Smooth muscle cell (in vitro differentiated cells): ENCODE measurements around the gene HSFX2. TPM values are rescaled to one million over a fixed set of nuclear protein-coding genes. Genes with fewer than 3 reads are reported as not detected.

Experiments
- DNase-seq: peaks from one replicate; lab custom pipeline; 2025; ENCODE audit not compliant: unreplicated experiment; lab: John Stamatoyannopoulos, UW
- H2AFZ ChIP-seq: fragments of 200-600 bp; sonication (generic); 2 replicates; pipeline ENCODE4 v1.6.0; 2016; ENCODE audit warnings: antibody characterized with exemption, low read depth, mild to moderate bottlenecking
- H3F3A ChIP-seq: fragments of 200-600 bp; sonication (generic); 2 replicates; pipeline ENCODE4 v1.6.0; 2017; ENCODE audit warnings: antibody characterized with exemption, low read depth
- H3K27ac ChIP-seq: fragments of 200-600 bp; sonication (generic); 2 replicates; pipeline ENCODE4 v1.5.1; 2016; ENCODE audit warnings: low read depth, mild to moderate bottlenecking
- H3K27me3 ChIP-seq: fragments of 200-600 bp; sonication (generic); 2 replicates; pipeline ENCODE4 v1.6.1; 2016; ENCODE audit warnings: low read depth, mild to moderate bottlenecking
- H3K36me3 ChIP-seq: fragments of 200-600 bp; sonication (generic); 2 replicates; pipeline ENCODE4 v1.5.1; 2016; ENCODE audit warnings: low read depth
- H3K4me1 ChIP-seq: fragments of 200-600 bp; sonication (generic); 2 replicates; pipeline ENCODE4 v1.5.1; 2016; ENCODE audit warnings: low read depth
- H3K4me2 ChIP-seq: fragments of 200-600 bp; sonication (generic); 2 replicates; pipeline ENCODE4 v1.6.0; 2016; ENCODE audit warnings: mild to moderate bottlenecking
- H3K4me3 ChIP-seq: fragments of 200-600 bp; sonication (generic); 2 replicates; pipeline ENCODE4 v1.5.1; 2016; ENCODE audit warnings: mild to moderate bottlenecking
- H3K79me2 ChIP-seq: fragments of 200-600 bp; sonication (generic); 2 replicates; pipeline ENCODE4 v1.6.0; 2016; ENCODE audit warnings: low read depth, mild to moderate bottlenecking
- H3K9ac ChIP-seq: fragments of 200-600 bp; sonication (generic); 2 replicates; pipeline ENCODE4 v1.6.0; 2016; ENCODE audit warnings: low read depth
- H3K9me3 ChIP-seq: fragments of 200-600 bp; sonication (generic); replicated peaks from 2 replicates; pipeline ENCODE4 v1.5.1; 2016; ENCODE audit warnings: low read depth
- H4K20me1 ChIP-seq: fragments of 200-600 bp; sonication (generic); 2 replicates; pipeline ENCODE4 v1.6.0; 2016; ENCODE audit warnings: low read depth
- CTCF ChIP-seq: fragments of 200-600 bp; sonication (generic); IDR thresholded peaks from 2 replicates; pipeline ENCODE4 v1.5.1; 2017; ENCODE audit warnings: borderline replicate concordance, mild to moderate bottlenecking, antibody characterized with exemption; ENCODE audit not compliant: insufficient read depth, poor library complexity, severe bottlenecking
- WGBS: methylation state at CpG from one replicate; pipeline ENCODE4 v1.1.7; 2016; ENCODE audit warnings: low lambda C conversion rate; 5-methylcytosine and 5-hydroxymethylcytosine counted together
- polyA plus RNA-seq: library from polyadenylated mRNA; unstranded; fragments of >200 nt; fragmentation: Nextera tagmentation; extraction: Ambion mirVana; gene quantifications from 2 replicates; pipeline ENCODE4 v1.2.1, GENCODE V29; 2016
- total RNA-seq: library from RNA; depleted of rRNA; stranded (reverse); fragments of >200 nt; gene quantifications from 2 replicates; pipeline ENCODE4 v1.2.3, GENCODE V29; 2014

The HSFX2 gene
- total and polyA plus RNA-seq, 2 experiments from 2014 or later = 0.63 TPM; not detected in 1

DNA sequence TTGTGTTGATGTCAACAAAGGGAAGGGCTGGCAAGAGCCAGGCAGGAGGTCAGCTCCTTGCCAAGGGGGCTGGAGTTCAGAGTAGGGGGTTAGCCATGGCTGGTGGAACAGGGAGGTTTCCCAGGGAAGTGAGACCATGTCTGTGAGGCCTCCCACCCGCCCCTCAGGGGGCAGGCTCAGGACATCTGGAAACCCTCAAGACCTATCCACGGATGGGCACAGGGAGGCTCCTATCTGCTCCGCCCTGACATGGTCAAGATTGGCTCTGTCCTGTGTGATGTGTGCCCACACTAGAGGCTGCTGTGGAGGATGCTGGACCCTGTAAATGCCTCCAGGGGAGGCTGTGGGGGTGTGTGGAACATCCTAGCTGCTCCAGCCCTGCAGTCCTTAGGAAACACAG, 44.5 kb upstream of the HSFX2 start:
- Histone ChIP-seq H3K9me3 (no peaks in the 10 kb centered on the region), H3K4me1 (no peaks in the 10 kb centered on the region), H4K20me1 (no peaks in the 10 kb centered on the region), H3K4me2 (no peak overlapping the region), H3K27me3 (no peaks in the 10 kb centered on the region), H3K79me2 (no peaks in the 10 kb centered on the region), H3K36me3 (no peaks in the 10 kb centered on the region), H3F3A (no peaks in the 10 kb centered on the region), H3K9ac (no peak overlapping the region), H3K4me3 (no peak overlapping the region), H3K27ac (no peak overlapping the region), H2AFZ (no peak overlapping the region)
- 88% methylated on average over 3 of the region's 3 CpGs for WGBS
- no peak for DNase-seq
- TF ChIP-seq CTCF = no peak

DNA sequence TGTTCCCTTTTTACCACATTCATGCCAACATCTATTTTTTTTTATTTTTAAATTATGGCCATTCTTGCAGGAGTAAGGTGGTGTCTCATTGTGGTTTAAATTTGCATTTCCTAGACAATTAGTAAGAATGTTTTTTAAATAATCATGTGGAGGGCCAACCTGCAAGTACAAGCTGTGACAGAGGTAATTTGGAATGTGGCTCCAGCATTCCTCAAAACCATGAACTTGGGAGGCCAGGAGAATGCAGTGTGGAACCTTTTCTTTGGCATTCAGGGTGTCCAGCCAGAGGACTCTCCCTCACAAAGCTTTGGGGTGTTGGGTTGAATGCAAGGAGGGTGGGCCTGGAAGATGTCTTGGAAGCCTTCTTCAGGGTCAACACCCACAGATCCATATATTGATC, 43.7 kb upstream of the HSFX2 start:
- no peak overlapping the region for H3K27ac ChIP-seq
- no peak overlapping the region for H3K9ac ChIP-seq
- H3K27me3 ChIP-seq = no peaks in the 10 kb centered on the region
- H3K4me2 ChIP-seq = no peak overlapping the region
- H3K36me3 ChIP-seq = no peaks in the 10 kb centered on the region
- no peak for TF ChIP-seq CTCF
- no peaks in the 10 kb centered on the region for H3K4me1 ChIP-seq
- no peaks in the 10 kb centered on the region for H3K9me3 ChIP-seq
- no peak overlapping the region for H2AFZ ChIP-seq
- no peaks in the 10 kb centered on the region for H3K79me2 ChIP-seq
- no peaks in the 10 kb centered on the region for H4K20me1 ChIP-seq
- no peak for DNase-seq
- no peak overlapping the region for H3K4me3 ChIP-seq
- no peaks in the 10 kb centered on the region for H3F3A ChIP-seq

GRCh38 chrX:149633511-149633910, 38.4 kb upstream of the HSFX2 start:
- no peak overlapping the region for H3K9ac ChIP-seq
- H3K79me2 ChIP-seq = peaks cover 19% of the 10 kb centered on the region
- no peaks in the 10 kb centered on the region for H3K27me3 ChIP-seq
- peaks cover 4% of the 10 kb centered on the region for H3K4me1 ChIP-seq
- H3K36me3 ChIP-seq = no peaks in the 10 kb centered on the region
- no peaks in the 10 kb centered on the region for H3K9me3 ChIP-seq
- no peak for TF ChIP-seq CTCF
- H3K4me2 ChIP-seq = no peak overlapping the region
- DNase-seq = no peak
- no peak overlapping the region for H3K4me3 ChIP-seq
- H3K27ac ChIP-seq = no peak overlapping the region
- peaks cover 21% of the 10 kb centered on the region for H4K20me1 ChIP-seq
- no peak overlapping the region for H2AFZ ChIP-seq
- H3F3A ChIP-seq = no peaks in the 10 kb centered on the region

- Histone ChIP-seq H3K4me1 (peaks cover 4% of the 10 kb centered on the region), H3K36me3 (no peaks in the 10 kb centered on the region), H2AFZ (peak within 1 kb of the TSS; percentile 33), H3K27me3 (no peaks in the 10 kb centered on the region), H4K20me1 (peaks cover 28% of the 10 kb centered on the region), H3K27ac (peak within 1 kb of the TSS; percentile 52), H3K4me2 (peak within 1 kb of the TSS; percentile 88), H3K4me3 (peak within 1 kb of the TSS; percentile 67), H3K79me2 (peaks cover 23% of the 10 kb centered on the region), H3K9me3 (no peaks in the 10 kb centered on the region), H3K9ac (peak within 1 kb of the TSS; percentile 15), H3F3A (no peaks in the 10 kb centered on the region)
- DNase-seq = peak; percentile 12
- TF ChIP-seq CTCF = no peak
- 55% methylated on average over 65 of the region's 102 CpGs for WGBS
Measured at GRCh38 chrX:149631234-149632165, 36.4 kb upstream of the HSFX2 start, which contains the start of gene TMEM185A. Gene TMEM185A, minus strand, starts transcription at chrX:149631792. Its CDS starts 212 bp downstream, at chrX:149631580.
